Endothelial cell (in vitro differentiated cells): ENCODE results near the gene SLC25A39. TPM values are rescaled to one million over a fixed set of nuclear protein-coding genes. Genes with fewer than 3 reads are reported as not detected.

Experiments used
- DNase-seq: peaks from one replicate; pipeline ENCODE4 v3.0.0; 2021; ENCODE audit warnings: low spot score
- H3K27ac Mint-ChIP-seq: one replicate; pipeline ENCODE4 v1.8.0; 2021; ENCODE audit warnings: mixed read lengths, inconsistent platforms; ENCODE audit not compliant: unreplicated experiment
- H3K27me3 Mint-ChIP-seq: one replicate; pipeline ENCODE4 v1.8.0; 2021; ENCODE audit warnings: mild to moderate bottlenecking, moderate library complexity, mixed read lengths, inconsistent platforms; ENCODE audit not compliant: unreplicated experiment
- H3K36me3 Mint-ChIP-seq: one replicate; pipeline ENCODE4 v1.8.0; 2021; ENCODE audit warnings: mild to moderate bottlenecking, low read depth, mixed read lengths, inconsistent platforms; ENCODE audit not compliant: unreplicated experiment
- H3K4me1 Mint-ChIP-seq: one replicate; pipeline ENCODE4 v1.8.0; 2021; ENCODE audit warnings: mild to moderate bottlenecking, mixed read lengths, inconsistent platforms; ENCODE audit not compliant: unreplicated experiment
- H3K4me3 Mint-ChIP-seq: one replicate; pipeline ENCODE4 v1.8.0; 2021; ENCODE audit warnings: mild to moderate bottlenecking, mixed read lengths, inconsistent platforms; ENCODE audit not compliant: unreplicated experiment
- H3K9me3 Mint-ChIP-seq: one replicate; pipeline ENCODE4 v1.8.0; 2021; ENCODE audit warnings: mixed read lengths, inconsistent platforms; ENCODE audit not compliant: unreplicated experiment
- total RNA-seq: library from RNA; stranded (reverse); fragmentation: NEBNext Ultra II Directional; extraction: Animal tissue kit (Norgen Biotek cat#: 25700); gene quantifications from one replicate; pipeline ENCODE4 v1.2.1, GENCODE V29; 2021; ENCODE audit not compliant: unreplicated experiment
- TF ChIP-seq, protein P1 (sequence below): fragments of 200-600 bp; sonication (generic); IDR thresholded peaks from one replicate; pipeline ENCODE4 v1.5.0; 2021; ENCODE audit warnings: antibody characterized with exemption; ENCODE audit not compliant: unreplicated experiment

The SLC25A39 gene
- total RNA-seq, 1 donor from 2014 or later: 124 TPM

- H3K36me3 Mint-ChIP-seq: no peaks in the 10 kb centered on the region
- H3K4me1 Mint-ChIP-seq: peaks cover 3% of the 10 kb centered on the region
- H3K4me3 Mint-ChIP-seq: no peak overlapping the region
- H3K27me3 Mint-ChIP-seq: peaks cover 4% of the 10 kb centered on the region
- TF ChIP-seq, protein P1, sequence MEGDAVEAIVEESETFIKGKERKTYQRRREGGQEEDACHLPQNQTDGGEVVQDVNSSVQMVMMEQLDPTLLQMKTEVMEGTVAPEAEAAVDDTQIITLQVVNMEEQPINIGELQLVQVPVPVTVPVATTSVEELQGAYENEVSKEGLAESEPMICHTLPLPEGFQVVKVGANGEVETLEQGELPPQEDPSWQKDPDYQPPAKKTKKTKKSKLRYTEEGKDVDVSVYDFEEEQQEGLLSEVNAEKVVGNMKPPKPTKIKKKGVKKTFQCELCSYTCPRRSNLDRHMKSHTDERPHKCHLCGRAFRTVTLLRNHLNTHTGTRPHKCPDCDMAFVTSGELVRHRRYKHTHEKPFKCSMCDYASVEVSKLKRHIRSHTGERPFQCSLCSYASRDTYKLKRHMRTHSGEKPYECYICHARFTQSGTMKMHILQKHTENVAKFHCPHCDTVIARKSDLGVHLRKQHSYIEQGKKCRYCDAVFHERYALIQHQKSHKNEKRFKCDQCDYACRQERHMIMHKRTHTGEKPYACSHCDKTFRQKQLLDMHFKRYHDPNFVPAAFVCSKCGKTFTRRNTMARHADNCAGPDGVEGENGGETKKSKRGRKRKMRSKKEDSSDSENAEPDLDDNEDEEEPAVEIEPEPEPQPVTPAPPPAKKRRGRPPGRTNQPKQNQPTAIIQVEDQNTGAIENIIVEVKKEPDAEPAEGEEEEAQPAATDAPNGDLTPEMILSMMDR: no peak
- no peaks in the 10 kb centered on the region for H3K9me3 Mint-ChIP-seq
- DNase-seq: no peak
- no peak overlapping the region for H3K27ac Mint-ChIP-seq
Observed at GRCh38 chr17:44293509-44294226, 31.0 kb downstream of the SLC25A39 start.

DNA sequence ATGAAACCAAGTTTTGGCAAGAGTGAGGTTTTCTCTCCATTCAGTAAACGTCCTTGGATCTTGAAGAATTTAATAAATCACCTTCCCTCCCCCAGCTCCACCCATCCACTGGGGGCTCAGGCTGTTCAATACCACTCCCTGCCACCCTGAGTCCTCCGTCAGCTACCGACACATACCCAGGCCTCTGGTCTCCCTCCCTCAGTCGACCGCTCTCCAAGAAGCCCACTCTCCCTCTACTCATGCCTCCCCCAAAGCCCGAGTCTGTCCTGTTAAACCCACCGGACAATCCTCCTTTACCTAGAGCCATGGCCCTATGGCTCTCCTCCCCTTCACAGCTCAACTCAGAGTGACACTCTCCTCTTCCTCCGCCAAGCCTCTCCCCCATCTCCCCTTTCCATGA, 37.0 kb downstream of the SLC25A39 start:
- Mint-ChIP-seq H3K9me3 (no peaks in the 10 kb centered on the region), H3K4me3 (no peak overlapping the region), H3K27ac (no peak overlapping the region), H3K27me3 (peaks cover 2% of the 10 kb centered on the region), H3K4me1 (no peaks in the 10 kb centered on the region), H3K36me3 (no peaks in the 10 kb centered on the region)
- TF ChIP-seq, protein P1: no peak
- DNase-seq: no peak

GRCh38 chr17:44284024-44284400, 40.6 kb downstream of the SLC25A39 start:
- Mint-ChIP-seq H3K36me3 (no peaks in the 10 kb centered on the region), H3K27me3 (peaks cover 3% of the 10 kb centered on the region), H3K4me3 (no peak overlapping the region), H3K4me1 (peaks cover 11% of the 10 kb centered on the region), H3K9me3 (no peaks in the 10 kb centered on the region), H3K27ac (no peak overlapping the region)
- TF ChIP-seq, protein P1: no peak
- no peak for DNase-seq

GRCh38 chr17:44283344-44284023, 41.1 kb downstream of the SLC25A39 start:
- Mint-ChIP-seq H3K4me3 (no peak overlapping the region), H3K36me3 (no peaks in the 10 kb centered on the region), H3K27ac (no peak overlapping the region), H3K9me3 (no peaks in the 10 kb centered on the region), H3K4me1 (peaks cover 11% of the 10 kb centered on the region), H3K27me3 (peaks cover 3% of the 10 kb centered on the region)
- TF ChIP-seq, protein P1: no peak
- no peak for DNase-seq

DNA sequence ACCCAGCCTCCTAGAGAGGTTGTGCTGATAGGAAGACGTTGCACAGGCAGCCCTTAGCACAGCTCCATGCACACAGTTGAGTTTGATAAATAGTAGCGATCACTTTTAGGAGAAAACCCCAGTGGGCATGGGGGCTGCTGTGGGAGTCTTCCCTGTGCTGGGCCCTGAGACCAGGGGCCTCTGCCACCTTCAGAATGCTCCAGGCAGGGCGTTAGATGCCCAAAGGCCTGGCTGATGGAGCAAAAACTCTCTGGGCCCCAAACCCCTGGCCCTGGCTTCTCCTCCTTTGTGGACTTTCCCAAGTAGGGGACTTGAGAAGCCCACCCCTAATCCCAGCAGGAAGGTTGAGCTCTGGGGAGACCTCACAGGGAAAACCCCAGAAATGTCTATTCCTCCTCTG, 42.4 kb downstream of the SLC25A39 start:
- TF ChIP-seq, protein P1: no peak
- Mint-ChIP-seq H3K9me3 (no peaks in the 10 kb centered on the region), H3K36me3 (no peaks in the 10 kb centered on the region), H3K27me3 (peaks cover 3% of the 10 kb centered on the region), H3K4me3 (no peak overlapping the region), H3K27ac (no peak overlapping the region), H3K4me1 (peaks cover 11% of the 10 kb centered on the region)
- DNase-seq: no peak
